ENCODE data around the gene TXK. TPM values are rescaled to one million over a fixed set of nuclear protein-coding genes. Genes with fewer than 3 reads are reported as not detected.

TXK gene
- total RNA-seq, 1 experiment from 2014 or later = 1.7 TPM

- Histone ChIP-seq H3K79me2 (ENCODE audit: insufficient read depth, low read length) (no peaks in the 10 kb centered on the region), H3K9me2 (ENCODE audit: insufficient read depth) (no peaks in the 10 kb centered on the region), H3K9me3 (ENCODE audit: control insufficient read depth in 1 of 2, insufficient read depth in 1 of 2, low read depth in 1 of 2, low read length in 2 of 2) (no peaks in the 10 kb centered on the region), H3K27me3 (ENCODE audit: insufficient read depth, low read length) (no peaks in the 10 kb centered on the region), H3K9ac (ENCODE audit: low read length) (no peak overlapping the region), H3K4me3 (replicated peaks in 1 of 2; ENCODE audit: low read depth in 1 of 2, low read length in 2 of 2) (no peak overlapping the region), H3K4me1 (ENCODE audit: control insufficient read depth in 1 of 2, insufficient read depth in 2 of 2, low read length in 2 of 2) (peaks cover 32 to 38% of the 10 kb centered on the region in 2 experiments), H2AFZ (ENCODE audit: low read depth, low read length, poor library complexity, severe bottlenecking) (no peak overlapping the region), H3K27ac (ENCODE audit: low read depth, low read length) (no peak overlapping the region), H3K4me2 (ENCODE audit: low read length) (peak overlapping the region; percentile 29), H3K36me3 (ENCODE audit: control insufficient read depth in 1 of 2, insufficient read depth in 2 of 2, low read length in 2 of 2) (no peaks in the 10 kb centered on the region), H4K20me1 (ENCODE audit: insufficient read depth) (no peaks in the 10 kb centered on the region)
- BruUV-seq (replicated peaks) = no TSS peak
- peak; percentile 31; the same call in 1 of the 2 replicates for ATAC-seq
- no peak for DNase-seq (ENCODE audit: low read depth, low spot score)
- ChIA-PET POLR2A (no interaction called here), RAD21 (ENCODE audit: low non-redundant PET in 1 of 2, low total read pairs in 2 of 2, uncharacterized antibody in 2 of 2, unreplicated experiment in 2 of 2) (no interaction called here), CTCF (interaction anchor here (1.1 to 2.6 kb wide), 7 partner anchors 15 to 417 kb away, joined by 3 to 21 read pairs (median 6); no protein-coding TSS in a partner anchor)
- no peak for TF ChIP-seq ZBTB33 (IDR thresholded peaks at IDR 0.05; ENCODE audit: extremely low read depth, insufficient replicate concordance, low read length)
- TF ChIP-seq MAX (IDR thresholded peaks at IDR 0.05) = no peak
- TF ChIP-seq CTCF (IDR thresholded peaks at IDR 0.05 in 2 of 3, conservative IDR thresholded peaks at IDR 0.05 in 1 of 3; ENCODE audit: borderline replicate concordance in 1 of 3, insufficient read depth in 1 of 3, low read depth in 2 of 3, low read length in 2 of 3) = peak in 2 of 3 experiments; percentile 26 to 44; a peak in 2 of 6 replicates
- no peak for TF ChIP-seq EGR1 (IDR thresholded peaks at IDR 0.05; ENCODE audit: low read depth)
- intact Hi-C loops (cut with micrococcal nuclease) = loop anchor here (5.0 kb wide), 1 partner anchor 833 kb away; no protein-coding TSS in a partner anchor
These were observed 4.6 kb downstream of the TXK start for GRCh38 chr4:48129307-48130014.

All from HCT116 (cell line).